ENCODE data around the gene METAP1D.
A peak's percentile ranks its signal among the peaks of the same experiment; 100 is the strongest.

The METAP1D gene

DNA sequence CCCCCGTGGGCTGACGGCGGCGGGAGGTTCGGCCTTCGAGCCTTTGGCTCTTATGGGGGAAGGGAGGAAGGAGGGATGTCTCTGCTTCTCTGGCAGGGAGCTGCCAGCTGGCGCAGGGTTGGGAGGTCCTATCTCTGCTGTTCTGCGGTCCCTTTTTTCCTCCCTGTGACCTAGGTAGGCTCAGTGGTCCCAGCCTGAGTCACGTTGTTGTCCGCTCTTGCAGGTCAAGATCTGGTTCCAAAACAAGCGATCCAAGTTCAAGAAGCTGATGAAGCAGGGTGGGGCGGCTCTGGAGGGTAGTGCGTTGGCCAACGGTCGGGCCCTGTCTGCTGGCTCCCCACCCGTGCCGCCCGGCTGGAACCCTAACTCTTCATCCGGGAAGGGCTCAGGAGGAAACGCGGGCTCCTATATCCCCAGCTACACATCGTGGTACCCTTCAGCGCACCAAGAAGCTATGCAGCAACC lies 88.1 kb downstream of the METAP1D start:
- Histone ChIP-seq H3K27ac (peak overlapping the region in 2 of 21 experiments; percentile 5 to 73), H3K4me3 (peak overlapping the region in 1 of 7 experiments; percentile 44)

- Histone ChIP-seq H3K4me3 (peak overlapping the region in 1 of 7 experiments; percentile 44), H3K27ac (peak overlapping the region in 2 of 21 experiments; percentile 5 to 73)
Measured at GRCh38 chr2:172088245-172089004, 88.7 kb downstream of the METAP1D start.

DNA sequence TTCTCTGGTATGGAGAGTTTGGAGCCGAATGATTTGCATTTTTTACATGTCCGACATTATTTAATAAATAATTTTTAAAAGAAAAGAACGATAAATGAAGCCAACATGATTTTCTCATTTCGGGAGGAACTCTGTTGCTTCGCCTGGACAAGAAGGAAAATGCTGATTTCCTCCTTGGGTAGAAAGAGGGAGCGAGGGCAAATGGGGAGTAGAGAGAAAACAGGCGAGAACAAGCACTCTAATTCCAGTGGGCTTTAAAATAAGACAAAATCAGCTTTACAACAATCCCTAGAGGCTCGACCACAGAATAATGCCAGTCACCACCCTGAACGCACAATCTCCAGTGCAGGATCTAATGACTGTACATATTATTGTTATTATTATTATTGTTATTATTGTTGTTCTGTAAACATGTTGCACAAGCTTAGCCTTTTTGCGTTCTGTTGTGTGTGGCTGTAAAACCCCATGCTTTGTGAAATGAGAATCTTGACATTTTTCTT lies 89.3 kb downstream of the METAP1D start:
- no peak overlapping the region for H3K4me3 ChIP-seq
- no peak overlapping the region for H3K27ac ChIP-seq

DNA sequence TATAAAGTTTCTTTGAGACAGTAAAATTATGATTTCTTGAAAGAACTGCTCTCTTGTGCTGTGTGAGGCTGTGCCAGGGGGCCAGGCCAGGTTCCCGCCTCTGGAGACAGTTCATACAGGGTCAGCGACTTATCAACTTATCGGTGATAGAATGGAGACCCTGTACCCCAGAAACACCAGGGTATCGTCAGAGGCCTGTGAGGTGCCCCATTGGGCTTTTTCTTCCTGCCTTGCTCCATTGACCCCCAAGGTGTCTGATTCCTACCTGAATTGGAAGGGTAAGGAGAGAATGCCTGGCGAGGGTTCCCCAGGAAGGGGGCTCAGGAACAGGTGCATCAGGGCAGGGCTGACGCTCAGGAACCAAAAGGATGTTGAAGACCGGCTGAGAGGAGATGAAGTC lies 89.9 kb downstream of the METAP1D start:
- H3K27ac ChIP-seq: no peak overlapping the region
- no peak overlapping the region for H3K4me3 ChIP-seq

DNA sequence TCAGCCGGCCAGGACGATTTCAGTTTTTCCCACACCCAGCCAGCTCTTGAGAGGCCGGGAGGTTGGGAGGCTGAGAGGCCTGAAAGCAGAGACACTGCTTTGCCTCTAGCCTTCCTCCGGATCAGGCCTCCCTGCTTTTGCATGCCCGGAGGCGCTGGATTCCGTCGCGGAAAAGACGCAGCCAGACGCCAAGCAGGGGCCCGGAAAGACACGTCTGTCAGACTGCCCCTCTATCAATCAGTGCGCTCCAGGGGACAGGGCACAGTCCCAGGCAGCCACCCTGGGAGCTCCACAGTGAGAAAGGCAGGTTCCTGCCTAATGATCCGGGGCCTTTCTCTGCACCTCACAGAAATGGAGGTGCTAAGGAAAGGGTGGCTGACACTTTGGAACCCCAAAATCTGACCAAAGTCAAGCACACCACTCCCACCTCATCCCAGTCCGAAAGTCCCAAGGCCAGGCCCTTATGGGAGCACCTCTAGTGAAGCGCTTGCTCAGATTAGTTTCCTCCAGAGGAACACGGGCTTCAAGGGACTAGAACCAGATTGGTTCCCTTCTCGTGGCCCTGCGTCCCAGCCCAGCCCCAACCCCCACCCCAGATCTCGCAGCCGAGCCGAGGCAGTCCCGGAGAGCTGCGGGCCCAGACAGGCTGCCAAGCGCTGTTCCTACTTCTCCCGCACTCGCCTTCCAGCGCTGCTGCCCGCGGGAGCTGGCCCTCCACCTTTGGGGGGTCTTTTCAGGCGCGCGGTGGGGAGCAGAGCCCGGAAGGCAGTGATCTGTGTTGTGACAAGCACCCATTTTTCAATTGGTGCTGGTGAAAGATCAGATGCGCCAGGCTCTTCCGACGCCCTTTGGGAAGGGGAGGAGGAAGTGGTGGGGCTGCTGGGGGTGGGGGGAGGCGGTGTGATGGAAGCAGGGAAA lies 90.5 kb downstream of the METAP1D start:
- Histone ChIP-seq H3K4me3 (no peak overlapping the region), H3K27ac (no peak overlapping the region)

- H3K4me3 ChIP-seq: no peak overlapping the region
- H3K27ac ChIP-seq: no peak overlapping the region
Measured at GRCh38 chr2:172091000-172091641, 91.4 kb downstream of the METAP1D start.

DNA sequence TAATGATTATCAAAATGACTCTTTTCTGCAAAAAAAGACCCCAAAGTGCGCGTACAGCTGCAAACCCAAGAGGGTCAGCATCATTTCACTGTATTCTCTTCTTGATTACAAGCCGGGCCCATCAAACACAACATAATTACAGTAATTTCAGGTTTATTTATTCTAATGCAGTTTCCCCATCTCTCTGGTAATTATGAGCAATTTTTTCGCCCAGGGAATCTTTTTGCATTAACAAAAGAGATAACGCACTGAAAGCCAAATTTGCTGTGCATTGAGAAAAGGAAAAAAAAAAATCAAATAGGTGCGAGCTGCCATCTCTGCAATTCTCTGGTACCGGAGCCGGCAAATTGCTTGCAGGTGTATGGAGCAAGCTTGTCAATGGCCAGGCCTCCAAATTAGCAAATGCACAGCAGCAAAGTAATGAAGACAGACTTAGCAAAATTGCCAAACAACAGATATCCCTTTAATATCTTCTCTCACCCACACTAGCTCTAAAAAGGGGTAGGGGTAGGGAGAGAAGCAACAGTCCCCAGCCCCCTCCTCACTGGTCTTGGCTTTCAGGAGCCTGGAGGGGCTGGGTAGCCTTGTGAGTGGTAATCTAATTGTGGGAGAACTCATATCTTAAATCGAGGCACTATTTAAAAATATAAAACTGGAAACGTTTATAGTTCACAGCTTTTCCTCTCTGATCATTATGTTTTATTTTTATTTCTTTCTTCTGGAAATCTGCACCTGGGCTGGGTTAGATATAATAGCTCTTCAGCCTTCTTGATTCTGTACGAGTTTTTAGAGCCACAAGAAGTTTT lies 92.2 kb downstream of the METAP1D start:
- no peak overlapping the region for H3K27ac ChIP-seq

DNA sequence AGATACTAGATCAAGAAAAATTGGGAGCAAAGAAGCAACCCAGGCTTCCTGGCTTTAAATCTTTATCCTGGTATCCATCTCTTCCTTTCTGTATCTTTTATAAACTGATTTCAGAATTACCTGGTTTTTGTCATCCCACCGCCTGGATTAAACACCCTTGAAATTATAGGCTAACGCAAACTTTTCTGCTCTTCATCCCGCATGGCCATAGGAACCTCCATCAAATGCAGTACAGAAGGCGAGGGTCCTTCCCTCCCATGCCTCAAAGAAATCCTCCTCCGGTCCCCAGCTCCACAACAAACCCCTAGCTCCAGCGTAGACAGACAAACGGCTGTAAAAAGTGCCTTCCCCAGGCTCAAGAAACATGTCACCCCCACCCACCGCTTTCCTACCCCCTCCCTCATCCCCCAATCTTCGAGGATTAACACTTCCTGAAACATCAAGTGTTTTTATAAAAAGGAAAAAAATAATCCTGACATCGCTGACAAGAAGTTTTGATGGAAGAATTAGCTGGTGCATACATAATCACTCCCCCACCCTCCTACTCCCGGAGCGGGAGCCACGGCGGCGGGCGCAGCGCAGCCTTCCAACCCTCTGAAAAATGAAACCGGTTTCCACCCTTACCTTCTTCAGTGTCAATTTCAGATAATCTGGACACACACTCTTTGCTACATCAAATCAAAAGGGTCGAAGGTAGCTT lies 93.1 kb downstream of the METAP1D start:
- H3K4me3 ChIP-seq: no peak overlapping the region
- no peak overlapping the region for H3K27ac ChIP-seq

More for the DNA sequence above, 92.2 kb downstream of the METAP1D start:
- no peak overlapping the region for H3K4me3 ChIP-seq

GRCh38 chr2:172093416-172094293 lies 93.9 kb downstream of the METAP1D start:
- H3K4me3 ChIP-seq: peak overlapping the region in 2 of 7 experiments; percentile 46 to 47
- peak overlapping the region in 2 of 21 experiments; percentile 84 to 86 for H3K27ac ChIP-seq

DNA sequence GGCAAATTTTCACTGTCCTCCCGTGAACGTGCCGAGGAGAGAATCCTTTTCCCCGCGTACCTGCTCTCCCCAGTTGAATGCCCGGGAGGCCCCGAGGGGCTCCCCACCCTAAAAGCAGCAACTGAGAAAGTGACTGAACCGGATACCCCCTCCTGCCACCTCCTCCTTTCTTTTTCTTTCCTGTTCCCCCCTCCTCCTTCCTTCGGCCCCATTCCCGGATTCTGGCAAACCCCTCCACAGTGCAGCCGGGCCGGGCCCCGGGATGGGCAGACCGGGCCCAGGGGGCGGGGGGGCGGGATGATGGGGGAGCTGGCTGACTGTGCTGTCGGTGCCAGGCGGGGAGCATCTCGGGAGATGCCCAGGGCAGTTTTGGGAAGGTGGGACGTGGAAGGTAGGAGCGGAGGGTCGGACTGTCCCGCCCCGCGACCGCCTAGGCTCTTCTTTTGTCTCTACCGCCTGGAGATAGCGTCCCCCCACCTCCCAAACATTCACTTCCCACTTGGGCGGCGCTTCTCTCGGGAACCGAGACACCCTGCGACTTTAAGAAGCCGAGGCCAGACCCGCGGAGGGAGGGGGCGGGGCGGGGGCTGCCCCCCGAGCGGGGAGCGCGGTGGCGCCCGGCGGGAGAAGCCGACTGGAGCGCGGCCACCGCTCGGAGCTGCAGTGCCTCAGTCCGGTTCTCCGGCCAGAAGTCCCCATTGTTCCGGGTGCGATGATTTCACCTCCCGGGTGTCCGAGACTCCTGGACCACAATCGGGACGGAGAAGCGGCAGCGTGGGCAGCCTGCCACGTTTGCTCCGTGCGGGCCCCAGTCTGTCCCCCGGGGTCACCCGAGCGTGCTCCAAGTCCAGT lies 94.8 kb downstream of the METAP1D start:
- Histone ChIP-seq H3K4me3 (peak overlapping the region; percentile 31 to 49 (median 44)), H3K27ac (peak overlapping the region in 9 of 21 experiments; percentile 40 to 86 (median 70))

DNA sequence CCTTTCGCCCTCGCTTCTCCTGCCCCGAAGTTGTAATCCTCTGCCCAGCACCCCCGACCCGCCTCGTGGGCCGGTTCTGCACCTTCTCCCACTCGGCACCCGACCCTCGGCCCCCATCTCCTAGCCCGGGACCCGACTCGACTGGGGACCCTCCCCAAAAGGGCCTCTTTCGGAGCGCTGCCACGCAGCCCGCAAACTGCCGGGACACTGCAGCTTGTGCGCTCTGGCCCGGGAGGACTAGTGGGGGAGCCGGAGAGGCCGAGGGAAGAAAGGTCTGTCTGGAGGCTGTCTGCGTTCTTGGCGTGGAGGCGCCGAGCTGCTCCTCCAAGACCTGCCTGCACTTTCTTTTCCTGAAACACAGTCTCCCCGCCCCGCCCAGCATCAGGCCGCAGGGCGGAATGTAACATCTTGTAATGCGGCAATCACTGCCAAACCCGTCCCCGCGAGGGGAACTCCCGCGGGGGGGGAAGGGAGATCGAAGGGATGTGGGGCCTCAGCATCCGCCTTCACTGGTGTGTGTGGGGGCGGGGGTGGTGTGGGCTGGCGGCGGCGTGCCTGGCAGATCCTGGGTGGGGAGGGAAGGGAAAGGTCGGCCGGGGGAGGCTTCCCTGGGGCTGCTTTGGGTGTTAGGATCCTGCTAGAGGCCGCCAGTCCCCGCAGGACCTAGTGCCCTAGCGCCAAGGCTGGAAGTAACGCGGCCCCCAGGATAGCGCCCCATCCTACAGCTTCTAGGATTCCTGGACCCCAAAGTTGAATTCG lies 95.6 kb downstream of the METAP1D start:
- Histone ChIP-seq H3K27ac (peak overlapping the region in 9 of 21 experiments; percentile 40 to 86 (median 70)), H3K4me3 (peak overlapping the region; percentile 31 to 49 (median 44))

DNA sequence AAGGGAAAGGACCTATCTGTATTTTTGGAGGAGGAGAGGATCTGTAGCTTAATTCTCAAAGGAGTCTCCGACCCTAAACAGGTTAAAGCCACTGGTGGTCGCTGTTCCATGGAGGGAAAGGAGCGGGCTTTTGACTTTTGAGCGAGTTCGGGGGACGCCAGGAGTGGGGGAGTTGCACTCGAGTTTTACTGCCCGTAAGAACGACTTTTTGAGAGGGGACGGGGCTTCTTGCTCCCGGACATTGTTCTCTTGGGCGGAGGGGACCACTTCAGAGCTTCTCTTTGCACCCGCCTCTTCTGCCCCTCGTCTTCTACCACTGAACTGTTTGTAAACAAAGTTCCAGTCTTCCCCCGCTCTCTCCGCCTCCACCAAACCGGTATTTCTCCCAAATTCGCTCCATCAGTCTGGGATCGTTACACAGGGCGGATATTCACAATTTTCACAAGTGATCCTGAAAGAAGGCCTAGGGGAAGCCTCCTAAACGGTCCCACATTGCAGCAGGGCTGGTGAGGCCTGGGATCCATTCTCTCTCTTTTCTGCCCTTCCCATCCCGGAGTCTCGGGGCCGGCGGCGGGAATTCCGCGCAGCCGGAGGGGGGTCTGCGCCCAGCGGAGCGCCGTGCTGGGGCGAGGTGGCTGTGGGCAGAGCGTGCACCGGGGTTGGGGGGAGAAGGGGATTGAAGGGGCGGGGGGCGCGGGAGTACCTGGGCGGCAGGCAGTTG lies 96.3 kb downstream of the METAP1D start:
- H3K27ac ChIP-seq: peak overlapping the region in 10 of 21 experiments; percentile 2 to 86 (median 62)
- peak overlapping the region; percentile 31 to 49 (median 44) for H3K4me3 ChIP-seq

DNA sequence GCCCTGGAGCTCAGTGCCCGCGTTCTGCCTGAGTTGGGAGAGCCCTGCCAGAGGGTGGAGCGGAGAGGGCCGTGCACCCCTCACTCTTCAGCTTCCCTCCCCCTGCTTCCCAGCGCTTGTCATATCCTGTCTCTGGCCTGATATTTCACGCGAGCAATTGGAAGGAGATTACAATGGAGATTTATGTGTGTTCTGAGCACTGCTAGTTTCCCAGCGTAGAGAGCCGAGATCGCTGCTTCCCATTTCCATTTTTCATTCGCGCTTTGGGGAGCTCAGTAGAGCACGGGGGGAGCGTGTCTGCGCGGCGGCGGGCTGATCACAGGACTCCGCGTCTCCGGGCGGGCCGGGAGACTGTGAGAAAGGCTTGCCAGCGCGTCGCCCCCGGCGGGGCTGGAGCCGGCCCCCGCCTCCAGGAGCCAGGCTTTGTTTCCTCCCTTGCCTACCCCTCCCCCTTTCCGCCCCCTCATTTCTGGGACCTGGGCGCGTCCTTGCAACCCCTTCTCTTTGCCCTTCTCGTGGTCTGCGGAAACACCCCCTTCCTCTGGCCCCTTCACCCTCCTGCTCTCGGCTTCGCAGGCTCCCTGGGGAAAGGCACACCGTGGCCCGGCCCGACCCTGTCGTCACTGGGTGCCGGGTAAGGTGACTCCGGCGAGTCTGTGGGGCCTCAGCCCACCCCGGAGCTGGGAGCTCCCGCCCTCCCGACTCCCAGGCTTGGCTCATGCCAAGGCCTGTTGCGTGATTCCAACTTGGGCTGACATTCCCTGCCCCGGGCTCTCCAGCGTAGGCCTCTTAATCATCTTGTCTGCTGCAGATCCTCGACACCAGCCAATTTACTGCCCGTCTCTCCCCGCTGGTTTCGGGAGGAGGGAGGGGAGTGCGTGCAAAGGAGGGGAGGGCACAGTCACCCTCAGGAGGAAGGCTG lies 97.1 kb downstream of the METAP1D start:
- peak overlapping the region in 12 of 21 experiments; percentile 2 to 86 (median 56) for H3K27ac ChIP-seq
- H3K4me3 ChIP-seq: peak overlapping the region; percentile 26 to 49 (median 44)

Data from skin epidermis (tissue), 12 donors.